GM20000 (cell line): ENCODE data around the gene EXOC6B.

Experiments used
- DNase-seq: peaks from one replicate; pipeline ENCODE4 v3.0.0; 2012; ENCODE audit warnings: low spot score
- TF ChIP-seq, protein P1 (sequence below): IDR thresholded peaks from 2 replicates; pipeline ENCODE4 v1.5.1; 2012; ENCODE audit warnings: mild to moderate bottlenecking, control low read depth; ENCODE audit errors: extremely low read depth, missing control alignments

The EXOC6B gene

DNA sequence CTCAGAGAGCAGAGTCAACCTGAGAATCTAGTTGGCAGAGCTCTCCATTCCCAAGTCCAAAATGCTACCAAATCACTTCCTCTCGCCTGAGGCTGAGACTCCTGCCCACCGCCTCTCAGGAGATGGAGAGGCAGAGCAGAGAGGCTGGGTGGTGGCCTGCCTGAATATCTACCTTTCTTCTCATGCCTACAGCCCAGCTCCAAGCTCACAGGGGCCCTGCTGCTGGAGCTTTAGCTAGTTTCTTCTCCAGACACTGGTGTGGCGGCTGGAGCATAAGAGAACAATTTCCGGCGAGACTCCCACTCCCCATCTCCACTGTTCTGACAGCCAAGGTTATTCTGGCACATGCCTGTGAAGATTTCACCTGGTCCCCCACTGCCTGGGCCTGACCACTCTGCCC lies 670.1 kb downstream of the EXOC6B start:
- no peak for DNase-seq
- TF ChIP-seq, protein P1, sequence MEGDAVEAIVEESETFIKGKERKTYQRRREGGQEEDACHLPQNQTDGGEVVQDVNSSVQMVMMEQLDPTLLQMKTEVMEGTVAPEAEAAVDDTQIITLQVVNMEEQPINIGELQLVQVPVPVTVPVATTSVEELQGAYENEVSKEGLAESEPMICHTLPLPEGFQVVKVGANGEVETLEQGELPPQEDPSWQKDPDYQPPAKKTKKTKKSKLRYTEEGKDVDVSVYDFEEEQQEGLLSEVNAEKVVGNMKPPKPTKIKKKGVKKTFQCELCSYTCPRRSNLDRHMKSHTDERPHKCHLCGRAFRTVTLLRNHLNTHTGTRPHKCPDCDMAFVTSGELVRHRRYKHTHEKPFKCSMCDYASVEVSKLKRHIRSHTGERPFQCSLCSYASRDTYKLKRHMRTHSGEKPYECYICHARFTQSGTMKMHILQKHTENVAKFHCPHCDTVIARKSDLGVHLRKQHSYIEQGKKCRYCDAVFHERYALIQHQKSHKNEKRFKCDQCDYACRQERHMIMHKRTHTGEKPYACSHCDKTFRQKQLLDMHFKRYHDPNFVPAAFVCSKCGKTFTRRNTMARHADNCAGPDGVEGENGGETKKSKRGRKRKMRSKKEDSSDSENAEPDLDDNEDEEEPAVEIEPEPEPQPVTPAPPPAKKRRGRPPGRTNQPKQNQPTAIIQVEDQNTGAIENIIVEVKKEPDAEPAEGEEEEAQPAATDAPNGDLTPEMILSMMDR: no peak

DNA sequence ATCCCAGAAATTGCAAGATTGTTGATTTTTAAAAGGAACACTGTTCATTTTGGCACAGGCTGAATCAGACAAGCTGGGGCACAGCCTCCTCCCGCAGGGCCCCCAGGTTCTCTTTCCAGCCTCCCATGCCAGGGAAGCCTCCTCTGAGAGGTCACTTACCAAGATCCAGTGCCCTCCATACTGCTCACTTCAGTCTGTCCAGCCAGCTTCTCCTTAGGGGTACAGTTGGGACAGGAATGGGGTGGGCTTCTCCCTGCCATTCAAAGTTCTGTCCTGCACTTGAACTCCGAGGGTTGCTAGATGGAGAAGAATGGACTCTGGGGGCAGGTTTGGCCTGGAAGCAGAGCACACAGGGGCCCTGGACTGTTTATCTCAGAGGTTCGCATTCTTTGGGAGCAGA lies 670.7 kb downstream of the EXOC6B start:
- TF ChIP-seq, protein P1: no peak

DNA sequence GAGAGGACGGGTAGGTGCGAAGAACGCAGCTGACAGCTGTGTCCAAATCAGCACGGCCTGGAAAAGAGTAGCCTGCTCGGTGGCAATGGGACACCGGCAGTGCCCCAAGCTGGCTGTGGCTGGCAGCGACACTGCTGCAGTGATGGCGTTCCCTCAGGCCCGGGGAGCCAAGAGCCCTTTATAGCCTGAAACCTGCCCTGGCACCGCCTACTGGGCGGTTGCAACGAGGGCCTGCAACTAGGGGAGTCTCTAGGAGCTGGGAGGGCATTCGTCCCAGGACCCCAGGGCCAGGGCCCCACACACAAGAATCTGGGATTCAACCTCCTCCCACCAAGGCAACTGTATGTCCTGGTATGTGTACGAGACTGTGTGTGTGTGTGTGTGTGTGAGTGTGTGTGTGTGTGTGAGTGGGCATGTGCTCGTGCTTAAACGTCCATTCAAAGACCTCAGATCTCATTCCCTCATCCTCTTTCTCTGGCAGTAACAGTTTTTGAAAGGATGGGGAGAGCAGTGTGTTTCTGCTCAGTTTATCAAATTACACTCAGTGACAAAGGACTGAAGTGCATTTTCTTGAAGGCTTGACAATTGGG lies 671.4 kb downstream of the EXOC6B start:
- TF ChIP-seq, protein P1: no peak
- no peak for DNase-seq

More for the DNA sequence above, 670.7 kb downstream of the EXOC6B start:
- DNase-seq: no peak

DNA sequence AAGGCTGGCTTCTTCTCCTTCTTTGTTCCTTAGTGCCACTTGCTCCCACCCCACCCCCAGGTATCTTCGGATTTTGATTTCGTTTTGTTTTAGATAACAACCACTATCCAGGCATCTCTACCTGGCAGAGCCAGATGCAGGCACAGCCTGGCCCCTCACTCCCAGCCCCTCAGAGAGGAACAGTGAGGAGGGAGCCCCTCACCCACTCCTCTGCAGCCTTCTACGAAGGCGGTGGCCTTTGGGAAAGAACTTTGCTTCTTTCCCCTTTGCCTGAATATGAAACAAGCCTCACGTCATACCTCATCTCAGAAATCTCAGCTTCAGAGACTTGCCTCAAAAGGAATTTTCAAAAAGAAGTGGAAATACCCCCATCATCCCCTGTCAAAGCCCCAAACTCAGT lies 671.9 kb downstream of the EXOC6B start:
- TF ChIP-seq, protein P1: no peak
- no peak for DNase-seq

DNA sequence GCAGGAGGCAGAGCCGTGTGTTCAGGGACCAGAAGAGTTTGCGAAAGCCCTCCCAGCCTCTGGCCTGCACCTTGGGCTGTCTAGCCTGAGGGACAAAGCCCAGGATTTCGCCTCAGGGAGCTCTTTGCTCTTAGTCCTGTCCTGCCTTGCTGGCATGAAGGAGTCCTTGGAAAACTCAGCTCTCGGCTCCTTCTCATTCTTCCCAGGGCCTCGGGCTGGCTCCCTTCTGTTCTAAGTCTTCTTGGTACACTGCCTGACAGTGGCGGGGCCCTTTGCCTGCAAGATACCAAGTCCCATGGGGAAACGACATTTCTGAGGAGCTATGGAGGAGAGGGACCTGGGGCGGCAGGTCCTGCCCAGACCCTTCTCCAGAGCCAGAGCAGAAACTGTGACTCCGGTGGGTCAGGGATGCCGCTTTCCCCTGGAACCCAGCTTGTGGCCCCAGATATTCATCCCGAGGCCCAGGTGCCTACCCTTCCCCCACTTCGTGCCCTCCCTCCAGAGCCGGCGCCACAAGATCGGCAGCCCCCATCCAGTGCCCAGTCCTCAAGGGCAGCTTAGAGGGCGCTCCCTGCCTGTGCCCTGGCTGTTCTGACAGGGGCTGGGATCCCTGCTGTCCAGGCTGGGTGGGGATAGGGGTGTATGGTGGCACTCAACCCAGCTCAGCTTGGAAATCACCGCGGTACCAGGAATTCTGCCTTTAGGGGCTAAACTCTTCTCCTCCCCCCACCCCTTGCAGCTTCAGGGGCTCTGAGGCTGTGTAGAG lies 672.6 kb downstream of the EXOC6B start:
- no peak for DNase-seq
- TF ChIP-seq, protein P1: no peak

DNA sequence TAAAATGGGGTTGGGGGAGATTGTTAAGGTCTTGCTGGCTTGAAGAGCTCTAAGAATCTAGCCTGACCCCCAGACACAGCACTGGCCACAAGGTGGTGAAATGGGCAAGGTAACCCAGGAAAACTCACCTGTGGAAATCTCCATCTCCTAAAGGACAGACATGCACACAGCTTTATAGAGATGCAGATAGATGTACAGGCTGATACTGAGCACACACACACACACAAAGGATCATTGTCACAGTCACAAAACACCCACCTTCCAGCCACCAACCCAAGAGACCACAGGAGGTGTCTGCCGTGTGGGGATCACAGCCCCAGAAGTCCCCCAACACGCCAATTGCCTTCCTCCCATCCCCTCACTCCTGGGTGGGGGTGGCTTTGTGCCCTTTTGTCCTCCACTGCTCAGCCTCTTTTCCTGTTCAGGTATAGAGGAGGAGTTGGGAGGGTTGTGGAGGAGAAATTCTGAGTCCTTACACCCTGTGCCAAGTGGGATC lies 674.9 kb downstream of the EXOC6B start:
- TF ChIP-seq, protein P1: no peak
- no peak for DNase-seq

DNA sequence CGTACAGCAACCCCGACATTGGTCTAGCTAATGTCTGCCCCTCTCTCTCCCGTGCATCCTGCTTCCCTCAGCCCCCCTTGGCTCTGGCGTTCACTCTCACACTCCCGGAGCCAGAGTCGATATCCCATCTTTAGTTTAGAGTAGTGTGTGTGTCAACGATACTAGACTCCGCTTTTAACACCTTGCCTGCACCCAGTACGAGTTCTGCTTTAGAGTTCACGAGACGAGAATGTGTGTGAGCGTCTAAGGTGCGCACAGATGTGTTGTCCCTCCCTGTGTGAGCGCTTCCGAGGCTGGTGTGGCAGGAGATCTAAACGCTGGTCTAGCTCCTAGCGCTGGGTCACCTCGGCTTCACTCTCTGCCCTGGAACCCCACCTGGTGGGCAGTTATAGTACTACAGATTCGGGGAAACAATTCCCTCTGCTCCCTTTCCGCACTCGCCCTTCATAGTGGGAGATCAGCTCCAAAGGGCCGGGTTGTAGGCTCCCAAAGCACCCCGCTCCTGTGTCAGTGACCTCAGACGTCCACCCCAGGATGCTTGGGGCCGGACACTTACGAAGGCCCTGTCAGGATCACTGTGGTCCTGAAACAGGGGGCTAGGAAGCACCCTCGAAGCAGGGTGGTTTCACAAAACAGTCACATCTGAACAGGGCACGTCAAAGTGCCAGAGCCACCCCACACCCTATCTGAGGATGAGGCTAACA lies 675.5 kb downstream of the EXOC6B start:
- DNase-seq: peak; percentile 87
- TF ChIP-seq, protein P1: peak; percentile 46
